Activated gamma-delta T cell treated with anti-CD3 and anti-CD28 coated beads, Interleukin-2, amount 50 U/mL, for 16 hours (primary cell): ENCODE measurements around the gene PCDHGA10.
"Not testable (repeated sequence)": the region's sequence is repeated elsewhere in the genome, so short reads cannot be mapped to it uniquely, and the experiment has no call there.

Experiments used
- DNase-seq: peaks from one replicate; pipeline ENCODE4 v3.0.0-alpha.2; 2020; ENCODE audit warnings: low read depth

PCDHGA10 gene

GRCh38 chr5:141392429-141393198, 20.2 kb upstream of the PCDHGA10 start, which contains the start of gene PCDHGA8:
Gene PCDHGA8 (plus strand): TSS chr5:141392633. CDS start chr5:141392814, 181 bp downstream.
- no peak for DNase-seq

DNA sequence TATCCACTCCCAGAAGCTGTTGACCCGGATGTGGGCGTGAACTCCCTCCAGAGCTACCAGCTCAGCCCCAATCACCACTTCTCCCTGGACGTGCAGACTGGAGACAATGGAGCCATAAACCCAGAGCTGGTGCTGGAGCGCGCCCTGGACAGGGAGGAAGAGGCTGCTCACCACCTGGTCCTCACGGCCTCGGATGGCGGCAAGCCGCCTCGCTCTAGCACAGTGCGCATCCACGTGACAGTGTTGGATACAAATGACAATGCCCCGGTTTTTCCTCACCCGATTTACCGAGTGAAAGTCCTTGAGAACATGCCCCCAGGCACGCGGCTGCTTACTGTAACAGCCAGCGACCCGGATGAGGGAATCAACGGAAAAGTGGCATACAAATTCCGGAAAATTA, 19.5 kb upstream of the PCDHGA10 start:
- no peak for DNase-seq

DNA sequence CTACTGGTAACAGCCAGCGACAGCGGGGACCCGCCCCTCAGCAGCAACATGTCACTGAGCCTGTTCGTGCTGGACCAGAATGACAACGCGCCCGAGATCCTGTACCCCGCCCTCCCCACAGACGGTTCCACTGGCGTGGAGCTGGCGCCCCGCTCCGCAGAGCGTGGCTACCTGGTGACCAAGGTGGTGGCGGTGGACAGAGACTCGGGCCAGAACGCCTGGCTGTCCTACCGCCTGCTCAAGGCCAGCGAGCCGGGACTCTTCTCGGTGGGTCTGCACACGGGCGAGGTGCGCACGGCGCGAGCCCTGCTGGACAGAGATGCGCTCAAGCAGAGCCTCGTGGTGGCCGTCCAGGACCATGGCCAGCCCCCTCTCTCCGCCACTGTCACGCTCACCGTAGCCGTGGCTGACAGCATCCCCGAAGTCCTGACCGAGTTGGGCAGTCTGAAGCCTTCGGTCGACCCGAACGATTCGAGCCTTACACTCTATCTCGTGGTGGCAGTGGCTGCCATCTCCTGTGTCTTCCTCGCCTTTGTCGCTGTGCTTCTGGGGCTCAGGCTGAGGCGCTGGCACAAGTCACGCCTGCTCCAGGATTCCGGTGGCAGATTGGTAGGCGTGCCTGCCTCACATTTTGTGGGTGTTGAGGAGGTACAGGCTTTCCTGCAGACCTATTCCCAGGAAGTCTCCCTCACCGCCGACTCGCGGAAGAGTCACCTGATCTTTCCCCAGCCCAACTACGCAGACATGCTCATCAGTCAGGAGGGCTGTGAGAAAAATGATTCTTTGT, 18.2 kb upstream of the PCDHGA10 start:
- not testable (repeated sequence) for DNase-seq

DNA sequence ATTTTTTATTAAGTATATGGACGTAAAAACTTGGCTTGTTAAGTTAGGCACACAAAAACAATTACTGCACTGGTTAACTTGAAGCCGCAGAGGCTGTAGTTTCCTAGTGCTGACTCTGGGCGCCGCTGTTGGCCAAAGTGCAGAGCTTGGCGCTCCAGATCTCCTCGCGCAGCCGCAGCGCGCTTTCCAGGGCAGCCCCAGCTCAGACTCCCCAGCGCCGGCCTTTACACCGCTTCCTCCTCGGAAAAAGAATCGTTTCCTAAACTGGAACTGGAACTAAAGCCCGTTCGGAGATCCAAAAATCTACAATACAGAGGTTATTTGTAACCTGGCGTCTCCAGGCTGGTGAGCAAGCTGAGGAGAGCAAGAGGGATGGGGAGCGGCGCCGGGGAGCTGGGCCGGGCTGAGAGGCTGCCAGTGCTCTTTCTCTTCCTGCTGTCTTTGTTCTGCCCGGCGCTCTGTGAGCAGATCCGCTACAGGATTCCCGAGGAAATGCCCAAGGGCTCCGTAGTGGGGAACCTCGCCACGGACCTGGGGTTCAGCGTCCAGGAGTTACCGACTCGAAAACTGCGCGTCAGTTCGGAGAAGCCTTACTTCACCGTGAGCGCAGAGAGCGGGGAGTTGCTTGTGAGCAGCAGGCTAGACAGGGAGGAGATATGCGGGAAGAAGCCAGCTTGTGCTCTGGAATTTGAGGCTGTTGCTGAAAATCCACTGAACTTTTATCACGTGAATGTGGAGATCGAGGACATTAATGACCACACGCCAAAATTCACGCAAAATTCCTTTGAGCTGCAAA, 14.8 kb upstream of the PCDHGA10 start, which contains the start of gene PCDHGB5:
Gene PCDHGB5 (plus strand): TSS at position 192 of the 796 bp plus-strand sequence. CDS start 181 bp downstream, at position 373.
- DNase-seq: not testable (repeated sequence)

- no peak for DNase-seq
Observed at GRCh38 chr5:141398608-141399007, 14.2 kb upstream of the PCDHGA10 start.

GRCh38 chr5:141399555-141400258, 13.1 kb upstream of the PCDHGA10 start:
- DNase-seq: no peak

GRCh38 chr5:141402553-141403243, 10.1 kb upstream of the PCDHGA10 start, which contains the start of gene PCDHGA9:
Gene PCDHGA9 (plus strand): TSS chr5:141402778. CDS start chr5:141402953, 175 bp downstream.
- DNase-seq: no peak

GRCh38 chr5:141403387-141403786, 9.4 kb upstream of the PCDHGA10 start:
- DNase-seq: no peak

DNA sequence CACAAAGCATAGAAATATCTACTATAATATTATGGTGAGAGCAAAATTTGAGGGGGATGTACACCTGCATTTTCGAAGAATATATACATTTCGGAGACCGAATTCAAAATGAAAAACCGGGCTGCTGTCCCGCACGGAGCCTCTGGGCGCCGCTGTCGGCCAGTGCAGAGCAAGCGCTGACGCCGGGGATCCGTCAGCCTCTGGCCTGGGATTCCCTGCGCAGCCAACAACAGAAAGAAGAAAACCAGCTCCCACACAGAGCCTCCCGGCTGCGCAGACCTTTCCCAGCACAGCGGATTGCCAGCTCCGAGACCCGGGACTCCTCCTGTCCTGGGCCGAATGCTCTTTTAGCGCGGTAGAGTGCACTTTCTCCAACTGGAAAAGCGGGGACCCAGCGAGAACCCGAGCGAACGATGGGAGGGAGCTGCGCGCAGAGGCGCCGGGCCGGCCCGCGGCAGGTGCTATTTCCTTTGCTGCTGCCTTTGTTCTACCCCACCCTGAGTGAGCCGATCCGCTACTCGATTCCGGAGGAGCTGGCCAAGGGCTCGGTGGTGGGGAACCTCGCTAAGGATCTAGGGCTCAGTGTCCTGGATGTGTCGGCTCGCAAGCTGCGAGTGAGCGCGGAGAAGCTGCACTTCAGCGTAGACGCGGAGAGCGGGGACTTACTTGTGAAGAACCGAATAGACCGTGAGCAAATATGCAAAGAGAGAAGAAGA, 4.8 kb upstream of the PCDHGA10 start, which contains the start of gene PCDHGB6:
Gene PCDHGB6 (plus strand): TSS at position 232 of the 716 bp plus-strand sequence. CDS start 182 bp downstream, at position 414.
- not testable (repeated sequence) for DNase-seq

DNA sequence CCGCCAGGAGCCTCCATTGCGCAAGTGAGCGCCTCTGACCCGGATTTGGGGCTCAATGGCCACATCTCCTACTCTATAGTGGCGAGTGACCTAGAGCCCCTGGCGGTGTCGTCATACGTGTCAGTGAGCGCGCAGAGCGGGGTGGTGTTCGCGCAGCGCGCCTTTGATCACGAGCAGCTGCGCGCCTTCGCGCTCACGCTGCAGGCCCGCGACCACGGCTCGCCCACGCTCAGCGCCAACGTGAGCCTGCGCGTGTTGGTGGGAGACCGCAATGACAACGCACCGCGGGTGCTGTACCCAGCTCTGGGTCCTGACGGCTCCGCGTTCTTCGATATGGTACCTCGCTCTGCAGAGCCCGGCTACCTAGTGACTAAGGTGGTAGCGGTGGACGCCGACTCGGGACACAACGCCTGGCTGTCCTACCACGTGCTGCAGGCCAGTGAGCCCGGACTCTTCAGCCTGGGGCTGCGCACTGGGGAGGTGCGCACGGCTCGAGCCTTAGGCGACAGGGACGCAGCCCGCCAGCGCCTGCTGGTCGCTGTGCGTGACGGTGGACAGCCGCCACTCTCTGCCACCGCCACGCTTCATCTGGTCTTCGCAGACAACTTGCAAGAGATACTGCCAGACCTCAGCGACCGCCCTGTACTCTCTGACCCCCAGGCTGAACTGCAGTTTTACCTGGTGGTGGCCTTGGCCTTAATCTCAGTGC, 3.0 kb upstream of the PCDHGA10 start:
- DNase-seq: no peak

DNA sequence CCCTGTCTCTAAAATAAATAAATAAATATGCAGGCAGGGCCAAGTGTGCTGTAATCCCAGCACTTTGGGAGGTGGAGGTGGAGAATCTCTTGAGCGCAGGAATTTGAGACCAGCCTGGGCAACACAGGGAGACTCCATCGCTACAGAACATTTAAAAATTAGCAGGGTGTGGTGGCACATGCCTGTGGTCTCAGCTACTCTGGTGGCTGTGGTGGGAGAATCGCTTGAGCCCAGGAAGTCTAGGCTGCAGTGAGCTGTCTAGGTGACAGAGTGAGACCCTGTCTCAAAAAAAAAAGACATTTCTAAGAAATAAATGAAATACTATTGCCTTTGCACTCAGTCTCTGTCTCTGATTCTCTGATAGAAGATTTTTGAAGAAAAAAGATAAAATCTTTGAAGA, 1.2 kb upstream of the PCDHGA10 start:
- DNase-seq: no peak

DNA sequence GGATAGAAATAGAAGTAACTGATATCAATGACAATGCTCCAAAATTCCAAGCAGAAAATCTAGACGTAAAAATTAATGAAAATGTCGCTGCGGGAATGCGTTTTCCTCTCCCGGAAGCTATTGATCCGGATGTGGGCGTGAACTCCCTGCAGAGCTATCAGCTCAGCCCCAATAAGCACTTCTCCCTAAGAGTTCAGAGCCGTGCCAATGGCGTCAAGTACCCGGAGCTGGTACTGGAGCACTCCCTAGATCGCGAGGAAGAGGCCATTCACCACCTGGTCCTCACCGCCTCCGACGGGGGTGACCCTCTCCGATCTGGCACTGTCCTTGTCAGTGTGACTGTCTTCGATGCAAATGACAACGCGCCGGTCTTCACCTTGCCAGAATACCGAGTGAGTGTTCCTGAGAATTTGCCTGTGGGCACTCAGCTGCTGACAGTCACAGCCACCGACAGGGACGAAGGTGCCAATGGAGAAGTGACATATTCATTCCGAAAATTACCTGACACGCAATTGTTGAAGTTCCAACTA, 818 bp downstream of the PCDHGA10 start:
- DNase-seq: no peak

DNA sequence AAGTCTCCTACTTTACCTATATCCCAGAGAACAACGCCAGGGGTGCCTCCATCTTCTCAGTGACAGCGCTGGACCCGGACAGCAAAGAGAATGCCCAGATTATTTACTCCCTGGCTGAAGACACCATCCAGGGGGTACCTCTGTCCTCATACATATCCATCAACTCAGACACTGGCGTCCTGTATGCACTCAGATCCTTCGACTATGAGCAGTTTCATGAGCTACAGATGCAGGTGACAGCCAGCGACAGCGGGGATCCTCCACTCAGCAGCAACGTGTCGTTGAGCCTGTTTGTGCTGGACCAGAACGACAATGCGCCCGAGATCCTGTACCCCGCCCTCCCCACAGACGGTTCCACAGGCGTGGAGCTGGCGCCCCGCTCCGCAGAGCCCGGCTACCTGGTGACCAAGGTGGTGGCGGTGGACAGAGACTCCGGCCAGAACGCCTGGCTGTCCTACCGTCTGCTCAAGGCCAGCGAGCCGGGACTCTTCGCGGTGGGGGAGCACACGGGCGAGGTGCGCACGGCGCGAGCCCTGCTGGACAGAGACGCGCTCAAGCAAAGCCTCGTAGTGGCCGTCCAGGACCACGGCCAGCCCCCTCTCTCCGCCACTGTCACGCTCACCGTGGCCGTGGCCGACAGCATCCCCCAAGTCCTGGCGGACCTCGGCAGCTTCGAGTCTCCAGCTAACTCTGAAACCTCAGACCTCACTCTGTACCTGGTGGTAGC, 1.9 kb downstream of the PCDHGA10 start:
- DNase-seq: not testable (repeated sequence)

DNA sequence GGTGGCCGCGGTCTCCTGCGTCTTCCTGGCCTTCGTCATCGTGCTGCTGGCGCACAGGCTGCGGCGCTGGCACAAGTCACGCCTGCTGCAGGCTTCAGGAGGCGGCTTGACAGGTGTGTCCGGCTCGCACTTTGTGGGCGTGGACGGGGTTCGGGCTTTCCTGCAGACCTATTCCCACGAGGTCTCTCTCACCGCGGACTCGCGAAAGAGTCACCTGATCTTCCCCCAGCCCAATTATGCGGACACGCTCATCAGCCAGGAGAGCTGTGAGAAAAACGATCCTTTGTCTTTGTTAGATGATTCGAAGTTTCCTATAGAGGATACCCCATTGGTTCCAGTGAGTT, 2.5 kb downstream of the PCDHGA10 start:
- not testable (repeated sequence) for DNase-seq

DNA sequence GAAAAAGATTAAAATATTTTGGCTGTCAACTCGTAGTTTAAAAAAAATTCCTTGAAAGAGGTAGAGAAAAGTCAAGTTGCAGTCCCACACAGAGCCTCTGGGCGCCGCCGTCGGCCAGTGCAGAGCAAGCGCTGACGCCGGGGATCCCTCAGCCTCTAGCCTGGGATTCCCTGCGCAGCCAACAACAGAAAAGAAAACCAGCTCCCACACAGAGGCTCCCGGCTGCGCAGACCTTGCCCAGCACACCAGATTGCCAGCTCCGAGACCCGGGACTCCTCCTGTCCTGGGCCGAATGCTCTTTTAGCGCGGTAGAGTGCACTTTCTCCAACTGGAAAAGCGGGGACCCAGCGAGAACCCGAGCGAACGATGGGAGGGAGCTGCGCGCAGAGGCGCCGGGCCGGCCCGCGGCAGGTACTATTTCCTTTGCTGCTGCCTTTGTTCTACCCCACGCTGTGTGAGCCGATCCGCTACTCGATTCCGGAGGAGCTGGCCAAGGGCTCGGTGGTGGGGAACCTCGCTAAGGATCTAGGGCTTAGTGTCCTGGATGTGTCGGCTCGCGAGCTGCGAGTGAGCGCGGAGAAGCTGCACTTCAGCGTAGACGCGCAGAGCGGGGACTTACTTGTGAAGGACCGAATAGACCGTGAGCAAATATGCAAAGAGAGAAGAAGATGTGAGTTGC, 4.8 kb downstream of the PCDHGA10 start, which contains the start of gene PCDHGB7:
Gene PCDHGB7 (plus strand): TSS at position 184 of the 679 bp plus-strand sequence. CDS start 183 bp downstream, at position 367.
- not testable (repeated sequence) for DNase-seq

GRCh38 chr5:141419074-141419880, 6.5 kb downstream of the PCDHGA10 start:
- no peak for DNase-seq
